ENCODE data around the gene FDXACB1.

FDXACB1 gene

GRCh38 chr11:111878849-111879636 is at the start of gene FDXACB1, which contains the start of gene CFAP68:
Gene FDXACB1, minus strand, starts transcription at chr11:111879165. Its CDS starts 33 bp downstream, at chr11:111879132.
Gene CFAP68, plus strand, starts transcription at chr11:111879541. Its CDS starts 20 bp downstream, at chr11:111879561.
- DNase-seq (ENCODE audit: low read depth), result peak; percentile 99
- peak; percentile 89 for TF ChIP-seq CTCF (IDR thresholded peaks at IDR 0.05; ENCODE audit: low read length, missing control alignments)
- H3K4me3 ChIP-seq (replicated peaks; ENCODE audit: low read depth, low read length), result peak within 1 kb of the TSS; percentile 74

GRCh38 chr11:111926505-111927391 is 47.8 kb upstream of the FDXACB1 start:
- TF ChIP-seq CTCF (IDR thresholded peaks at IDR 0.05; ENCODE audit: low read length, missing control alignments), result no peak
- peak overlapping the region; percentile 56 for H3K4me3 ChIP-seq (replicated peaks; ENCODE audit: low read depth, low read length)
- peak; percentile 97 for DNase-seq (ENCODE audit: low read depth)

- no peak for TF ChIP-seq CTCF (IDR thresholded peaks at IDR 0.05; ENCODE audit: low read length, missing control alignments)
- no peak for DNase-seq (ENCODE audit: low read depth)
- H3K4me3 ChIP-seq (replicated peaks; ENCODE audit: low read depth, low read length), result no peak overlapping the region
Measured at GRCh38 chr11:111925953-111926352, 47.0 kb upstream of the FDXACB1 start.

- DNase-seq (ENCODE audit: low read depth), result no peak
- no peak overlapping the region for H3K4me3 ChIP-seq (replicated peaks; ENCODE audit: low read depth, low read length)
- TF ChIP-seq CTCF (IDR thresholded peaks at IDR 0.05; ENCODE audit: low read length, missing control alignments), result no peak
Measured at GRCh38 chr11:111923951-111924350, 45.0 kb upstream of the FDXACB1 start.

GRCh38 chr11:111923351-111923788 is 44.4 kb upstream of the FDXACB1 start:
- no peak for TF ChIP-seq CTCF (IDR thresholded peaks at IDR 0.05; ENCODE audit: low read length, missing control alignments)
- DNase-seq (ENCODE audit: low read depth), result peak; percentile 55
- no peak overlapping the region for H3K4me3 ChIP-seq (replicated peaks; ENCODE audit: low read depth, low read length)

GRCh38 chr11:111922803-111923202 is 43.8 kb upstream of the FDXACB1 start:
- TF ChIP-seq CTCF (IDR thresholded peaks at IDR 0.05; ENCODE audit: low read length, missing control alignments), result no peak
- peak; percentile 89 for DNase-seq (ENCODE audit: low read depth)
- H3K4me3 ChIP-seq (replicated peaks; ENCODE audit: low read depth, low read length), result no peak overlapping the region
